Uterus (tissue), 2 donors: Measurements from ENCODE around the gene ZNF624.

ENCODE experiments used
- CTCF ChIP-seq, 4 experiments: fragments of 200-600 bp in 2 of 4; fragments of 450-650 bp in 2 of 4; sonication (generic) in 2 of 4; IDR thresholded peaks; one replicate each; pipeline ENCODE4 v1.5.1; 2016 to 2019; ENCODE audit warnings: antibody characterized with exemption in 4 of 4, mild to moderate bottlenecking in 2 of 4, moderate library complexity in 1 of 4
- POLR2A ChIP-seq, 2 donors: fragments of 450-650 bp; IDR thresholded peaks; one replicate each; pipeline ENCODE4 v1.6.1; 2016; ENCODE audit warnings: antibody characterized with exemption in 2 of 2, mild to moderate bottlenecking in 1 of 2, moderate library complexity in 1 of 2

GRCh38 chr17:16676676-16677268 lies 23.1 kb upstream of the ZNF624 start:
- no peak for TF ChIP-seq CTCF (IDR thresholded peaks at IDR 0.05)
- TF ChIP-seq POLR2A (IDR thresholded peaks at IDR 0.05): no peak
